ENCODE measurements around the gene ATF2.

- TF ChIP-seq EZH2phosphoT487 (IDR thresholded peaks at IDR 0.05; ENCODE audit: low read depth, severe bottlenecking, unreplicated experiment) (no peak), CTCF (IDR thresholded peaks at IDR 0.05; ENCODE audit: poor library complexity) (no peak)
Measured at GRCh38 chr2:175151791-175152190, 16.2 kb downstream of the ATF2 start.
